Activated naive CD4-positive, alpha-beta T cell treated with anti-CD3 and anti-CD28 coated beads, Interleukin-2, amount 50 U/mL, for 16 hours (primary cell): ENCODE results near the gene ID4.

Experiments used
- DNase-seq: peaks from one replicate; pipeline ENCODE4 v3.0.0-alpha.2; 2020

ID4 gene

GRCh38 chr6:19860235-19860877 lies 23.2 kb downstream of the ID4 start:
- no peak for DNase-seq

GRCh38 chr6:19864285-19864684 lies 27.1 kb downstream of the ID4 start:
- no peak for DNase-seq

GRCh38 chr6:19865178-19865577 lies 28.0 kb downstream of the ID4 start:
- no peak for DNase-seq

- DNase-seq, result no peak
These were observed 29.2 kb downstream of the ID4 start for GRCh38 chr6:19866173-19866984.

DNA sequence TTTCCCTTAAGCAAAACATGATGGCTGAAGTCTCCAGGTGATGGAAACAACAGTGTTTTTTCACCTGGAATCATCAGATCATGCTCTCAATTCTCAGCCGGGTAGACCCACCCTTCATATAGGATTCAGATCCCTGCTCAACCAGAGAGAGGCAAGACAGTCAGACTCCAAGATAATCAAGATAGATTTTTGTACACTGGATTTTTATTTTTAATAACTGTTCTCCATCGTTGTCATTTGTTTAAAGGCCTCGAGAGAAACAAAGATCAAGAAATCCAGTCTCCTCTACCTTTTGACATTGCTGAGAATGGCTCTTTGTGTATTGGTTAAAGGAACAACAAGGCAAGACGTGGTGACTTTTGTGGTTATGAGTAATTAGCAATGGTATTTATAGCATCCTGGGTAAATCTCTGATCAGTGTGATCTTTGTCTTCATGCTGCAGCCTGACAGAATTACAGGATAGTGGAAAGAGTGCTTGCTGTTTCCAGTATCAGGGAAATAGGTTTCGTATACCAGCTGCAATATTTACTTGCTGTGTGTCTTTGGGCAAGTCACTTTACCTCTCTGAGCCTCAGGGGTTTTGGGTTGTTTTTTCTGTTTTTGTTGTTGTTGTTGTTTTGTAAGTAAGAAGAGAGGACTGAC lies 29.9 kb downstream of the ID4 start:
- DNase-seq, result no peak

- no peak for DNase-seq
These were observed 32.3 kb downstream of the ID4 start for GRCh38 chr6:19869464-19869863.

DNA sequence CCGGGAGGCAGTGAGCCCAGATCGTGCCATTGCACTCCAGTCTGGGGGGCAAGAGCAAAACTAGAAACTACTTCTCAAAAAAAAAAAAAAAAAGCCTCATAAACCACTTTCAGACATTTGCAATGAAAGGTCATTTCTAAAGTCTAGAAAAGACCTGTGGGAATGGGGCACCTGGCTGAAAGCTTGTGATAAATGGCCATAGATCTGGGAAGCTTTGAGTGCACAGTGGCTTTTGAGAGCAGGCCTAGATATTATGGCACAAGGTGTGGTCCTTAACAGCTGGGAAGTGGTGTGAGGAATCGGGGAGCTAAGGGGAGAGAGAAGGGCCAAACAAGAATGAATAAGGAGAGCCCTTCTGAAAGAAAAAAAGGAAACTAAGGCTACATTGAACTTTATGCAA lies 33.2 kb downstream of the ID4 start:
- no peak for DNase-seq

DNA sequence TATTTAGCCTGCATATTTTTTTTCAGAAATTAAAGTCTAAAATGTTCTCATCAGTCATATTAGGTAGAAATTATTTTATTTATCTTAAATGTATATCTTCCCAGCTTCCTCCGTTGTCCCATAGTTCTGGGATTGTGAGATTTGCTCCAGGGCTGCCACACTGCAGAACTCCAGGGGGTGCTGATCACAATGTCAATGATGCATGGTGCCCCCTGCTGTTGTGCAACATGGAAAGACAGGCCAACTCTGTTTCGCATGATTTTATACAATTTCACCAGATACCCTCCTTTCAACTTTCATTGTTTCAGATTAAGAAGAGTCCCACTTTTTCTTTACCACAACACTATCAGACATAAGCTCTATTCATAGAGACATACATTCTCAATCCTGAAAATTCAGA lies 35.9 kb downstream of the ID4 start:
- no peak for DNase-seq

DNA sequence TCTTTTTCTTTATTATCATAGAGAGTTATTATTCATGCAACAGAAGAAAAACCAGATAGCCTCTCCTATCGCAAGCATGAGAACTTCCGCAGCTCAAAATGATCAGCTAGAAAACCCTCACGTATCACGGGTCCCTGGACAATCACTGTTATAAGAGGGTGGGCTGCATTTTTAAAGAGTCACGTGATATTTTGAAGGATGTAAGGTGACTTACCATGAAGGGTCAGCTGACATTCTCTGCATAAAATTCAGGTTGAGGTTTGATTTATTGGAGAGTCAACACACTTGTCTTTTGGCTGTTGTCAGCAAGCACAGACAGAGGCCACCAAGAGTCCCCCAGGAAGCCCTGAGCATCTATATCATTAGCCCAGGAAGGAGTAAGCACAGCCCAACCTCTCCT lies 39.5 kb downstream of the ID4 start:
- no peak for DNase-seq

DNA sequence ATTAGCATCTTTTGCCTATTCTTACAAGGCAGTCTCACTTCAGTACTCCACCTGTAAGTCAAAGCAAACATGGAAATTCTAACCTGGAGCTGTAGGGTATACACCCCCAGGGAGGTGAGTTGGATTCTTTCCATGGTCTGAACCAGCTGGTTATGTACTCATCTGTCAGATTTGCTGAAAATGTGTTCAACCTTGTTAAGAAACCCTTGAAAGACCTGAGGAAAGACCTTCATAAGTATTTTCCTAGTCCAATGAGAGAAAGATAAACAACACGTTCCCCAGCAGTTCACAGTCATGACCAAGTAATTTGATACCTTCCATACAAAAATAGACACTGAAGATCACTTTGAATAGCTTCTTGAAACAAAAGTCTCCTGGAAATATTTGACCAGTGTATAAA lies 42.5 kb downstream of the ID4 start:
- DNase-seq, result no peak

DNA sequence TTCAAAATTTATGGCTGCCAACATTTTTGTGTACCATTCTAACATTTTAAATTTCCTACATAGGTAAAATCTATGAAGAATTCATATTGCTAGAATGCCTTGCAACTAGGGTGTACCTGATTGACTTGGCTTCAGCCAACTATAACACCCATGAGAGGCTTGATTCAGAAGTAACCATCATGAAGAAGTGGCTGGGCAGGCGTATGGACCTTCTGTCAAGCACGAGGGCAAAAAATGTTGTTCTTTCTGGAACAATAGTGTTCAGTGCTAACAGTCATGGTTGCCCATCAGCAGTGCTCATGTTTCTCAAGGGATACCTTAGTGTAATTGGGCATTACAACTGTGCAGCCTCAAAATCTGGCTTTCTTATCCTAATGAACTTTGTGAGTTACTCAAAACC lies 42.9 kb downstream of the ID4 start:
- no peak for DNase-seq

DNA sequence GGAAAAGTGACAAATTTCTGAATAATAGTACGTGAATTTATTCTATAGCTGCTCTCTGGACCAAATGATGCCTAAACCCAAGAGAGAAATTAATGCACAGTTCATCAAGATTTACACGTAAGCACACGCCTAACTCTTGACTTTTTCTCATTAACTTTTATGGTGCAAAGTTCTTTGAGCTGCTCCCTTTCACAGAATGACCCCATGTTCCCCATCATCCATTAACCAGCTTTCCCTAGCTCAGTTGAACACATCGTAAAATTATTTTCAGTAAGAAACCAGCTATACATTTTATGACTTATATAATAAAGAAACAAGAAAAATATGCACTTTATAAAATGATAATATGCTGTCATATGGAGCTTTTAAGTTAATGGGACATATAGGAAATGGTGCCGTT lies 54.3 kb downstream of the ID4 start:
- DNase-seq, result no peak
